Mesendoderm (in vitro differentiated cells): ENCODE data around the gene ALG3. TPM values are rescaled to one million over a fixed set of nuclear protein-coding genes. Genes with fewer than 3 reads are reported as not detected.

Experiments
- DNase-seq: peaks from one replicate; pipeline ENCODE4 v3.0.0; 2013
- H2AK5ac ChIP-seq: 2 replicates; pipeline ENCODE4 v1.6.1; 2013; ENCODE audit warnings: low read length, inconsistent platforms
- H2BK120ac ChIP-seq: 2 replicates; pipeline ENCODE4 v1.6.1; 2013; ENCODE audit warnings: low read depth, mild to moderate bottlenecking, low read length, moderate library complexity, mixed read lengths
- H2BK15ac ChIP-seq: replicated peaks from 2 replicates; pipeline ENCODE4 v1.6.1; 2013; ENCODE audit warnings: low read depth, mild to moderate bottlenecking, moderate library complexity
- H2BK5ac ChIP-seq: 2 replicates; pipeline ENCODE4 v1.6.1; 2013; ENCODE audit warnings: low read length, inconsistent platforms
- H3K18ac ChIP-seq: 2 replicates; pipeline ENCODE4 v1.6.1; 2013; ENCODE audit warnings: mild to moderate bottlenecking, low read length, mixed read lengths
- H3K23ac ChIP-seq: one replicate; pipeline ENCODE4 v1.6.1; 2013; ENCODE audit warnings: low read length
- H3K27ac ChIP-seq: 2 replicates; pipeline ENCODE4 v1.5.1; 2013; ENCODE audit warnings: low read depth, mild to moderate bottlenecking, inconsistent platforms, low read length, moderate library complexity
- H3K27me3 ChIP-seq: 2 replicates; pipeline ENCODE4 v1.6.1; 2013; ENCODE audit warnings: low read length, control low read depth, mild to moderate bottlenecking, inconsistent platforms; ENCODE audit not compliant: insufficient read depth, poor library complexity
- H3K36me3 ChIP-seq: 2 replicates; pipeline ENCODE4 v1.6.1; 2013; ENCODE audit warnings: low read length, inconsistent platforms; ENCODE audit not compliant: control insufficient read depth, insufficient read depth
- H3K4ac ChIP-seq: one replicate; pipeline ENCODE4 v1.6.1; 2013; ENCODE audit warnings: low read depth, mild to moderate bottlenecking, low read length, moderate library complexity
- H3K4me1 ChIP-seq: 2 replicates; pipeline ENCODE4 v1.6.1; 2013; ENCODE audit warnings: low read depth, low read length, inconsistent platforms; ENCODE audit not compliant: control insufficient read depth
- H3K4me2 ChIP-seq: 2 replicates; pipeline ENCODE4 v1.6.1; 2013; ENCODE audit warnings: low read length
- H3K4me3 ChIP-seq: 2 replicates; pipeline ENCODE4 v1.5.1; 2013; ENCODE audit warnings: mild to moderate bottlenecking, low read length
- H3K56ac ChIP-seq: one replicate; pipeline ENCODE4 v1.6.1; 2013; ENCODE audit warnings: low read length
- H3K79me1 ChIP-seq: 2 replicates; pipeline ENCODE4 v1.6.1; 2013; ENCODE audit warnings: low read length, inconsistent platforms
- H3K79me2 ChIP-seq: 2 replicates; pipeline ENCODE4 v1.6.1; 2013; ENCODE audit warnings: mild to moderate bottlenecking, low read length; ENCODE audit not compliant: control insufficient read depth, insufficient read depth
- H3K9ac ChIP-seq: 2 replicates; pipeline ENCODE4 v1.6.1; 2013; ENCODE audit warnings: low read length, inconsistent platforms
- H4K5ac ChIP-seq: one replicate; pipeline ENCODE4 v1.6.1; 2013; ENCODE audit warnings: low read length
- H4K8ac ChIP-seq: one replicate; pipeline ENCODE4 v1.6.1; 2013; ENCODE audit warnings: low read depth, mild to moderate bottlenecking, control low read depth, low read length, moderate library complexity
- WGBS: extraction: QIAGEN DNeasy Blood & Tissue Kit; methylation state at CpG from one replicate; pipeline ENCODE4 v1.1.7; 2013; ENCODE audit warnings: low lambda C conversion rate, missing lambda C conversion rate; ENCODE audit not compliant: insufficient coverage; ENCODE audit errors: extremely low coverage; 5-methylcytosine and 5-hydroxymethylcytosine counted together
- polyA plus RNA-seq, 2 experiments: library from polyadenylated mRNA; stranded (reverse); fragments of 200-250 nt; gene quantifications; one replicate each; pipeline ENCODE4 v1.2.3, GENCODE V29; 2013

Gene ALG3
- polyA plus RNA-seq (2013, experiment 1 of 2), result 73.2 TPM
- 72.2 TPM for polyA plus RNA-seq (2013, experiment 2 of 2)

DNA sequence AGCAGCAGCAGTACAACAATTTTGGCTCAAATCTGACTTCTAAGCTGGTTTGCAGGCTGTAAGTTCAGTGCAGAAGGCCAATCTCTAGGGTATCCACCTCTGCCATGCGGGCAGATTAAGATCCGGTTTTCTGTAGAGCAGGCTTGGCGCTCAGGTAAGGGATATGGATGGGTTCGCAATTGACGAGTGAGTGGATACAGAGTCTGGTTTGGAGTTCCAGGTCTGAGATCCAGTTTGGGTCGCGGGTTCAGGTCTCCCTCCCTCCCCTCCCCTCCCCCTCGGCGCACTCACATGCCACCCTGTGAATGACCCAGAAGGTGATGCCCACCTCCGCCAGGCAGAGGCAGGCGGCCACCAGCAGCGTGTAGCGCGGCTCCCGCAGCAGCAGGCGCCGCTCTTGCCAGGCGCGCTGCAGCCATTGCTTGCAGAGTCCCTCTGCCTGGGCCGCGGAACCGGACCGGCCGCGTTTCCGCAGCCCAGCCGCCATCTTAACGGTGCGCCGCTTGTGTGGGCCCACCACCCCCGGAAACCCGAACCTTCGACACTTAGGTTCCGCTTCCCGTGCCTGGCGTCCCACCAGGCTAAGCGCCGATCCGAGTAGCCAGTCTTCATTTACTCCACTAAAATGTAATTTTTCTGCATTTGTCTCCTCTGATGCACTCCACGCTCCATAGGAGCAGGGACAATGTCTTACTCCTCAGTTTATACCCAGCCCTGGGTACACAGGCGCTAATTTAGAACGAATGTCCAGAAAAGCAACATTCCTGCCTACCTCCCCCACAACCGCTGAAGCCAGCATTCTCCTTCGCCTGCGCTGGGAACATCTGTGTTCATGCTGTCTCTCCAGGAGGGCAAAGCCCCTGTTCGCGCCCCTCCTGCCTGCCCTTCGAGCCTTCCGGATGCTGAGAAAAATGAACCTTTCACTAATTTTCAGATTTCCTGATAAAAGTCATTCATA, at the start of gene ALG3:
Gene ALG3 (minus strand): TSS at position 509 of the 958 bp plus-strand sequence. CDS start 22 bp downstream, at position 487.
- Histone ChIP-seq H3K4me2 (peak within 1 kb of the TSS; percentile 98), H2BK5ac (peak within 1 kb of the TSS; percentile 96), H3K4ac (peak within 1 kb of the TSS; percentile 38), H2AK5ac (peak within 1 kb of the TSS; percentile 7), H4K5ac (peak within 1 kb of the TSS; percentile 50), H3K27me3 (no peaks in the 10 kb centered on the region), H2BK15ac (no peak within 1 kb of the TSS), H3K79me1 (peaks cover 2% of the 10 kb centered on the region), H3K9ac (peak within 1 kb of the TSS; percentile 94), H3K79me2 (peaks cover 4% of the 10 kb centered on the region), H2BK120ac (no peak within 1 kb of the TSS), H3K4me3 (peak within 1 kb of the TSS; percentile 85), H3K56ac (peak within 1 kb of the TSS; percentile 98), H3K18ac (peak within 1 kb of the TSS; percentile 64), H3K27ac (peak within 1 kb of the TSS; percentile 45), H3K4me1 (no peaks in the 10 kb centered on the region), H4K8ac (peak within 1 kb of the TSS; percentile 67), H3K36me3 (peaks cover 2% of the 10 kb centered on the region), H3K23ac (peak within 1 kb of the TSS; percentile 59)
- peak; percentile 93 for DNase-seq
- WGBS, result no CpG with 5 or more reads among the region's 49 CpGs

DNA sequence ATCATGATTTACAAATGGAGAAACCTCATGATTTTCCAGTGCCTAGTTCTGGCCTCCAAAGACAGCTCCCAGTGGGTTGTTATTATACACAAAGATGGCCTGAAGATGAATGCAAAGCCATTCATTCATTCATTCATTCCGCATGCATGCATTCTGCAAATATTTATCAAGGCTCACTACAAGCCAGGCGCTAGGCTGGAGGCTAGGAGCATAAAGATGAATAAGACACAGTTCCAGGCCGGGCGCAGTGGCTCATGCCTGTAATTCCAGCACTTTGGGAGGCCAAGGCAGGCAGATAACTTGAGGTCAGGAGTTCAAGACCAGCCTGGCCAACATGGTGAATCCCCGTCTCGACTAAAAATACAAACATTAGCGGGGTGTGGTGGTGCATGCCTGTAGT, 47.9 kb upstream of the ALG3 start:
- Histone ChIP-seq H2BK120ac (no peak overlapping the region), H3K79me2 (peaks cover 16% of the 10 kb centered on the region), H3K27me3 (no peaks in the 10 kb centered on the region), H4K5ac (no peak overlapping the region), H3K56ac (no peak overlapping the region), H4K8ac (no peak overlapping the region), H3K4me3 (no peak overlapping the region), H2AK5ac (no peak overlapping the region), H3K4me1 (peaks cover 4% of the 10 kb centered on the region), H3K18ac (no peak overlapping the region), H2BK15ac (no peak overlapping the region), H3K36me3 (peaks cover 2% of the 10 kb centered on the region), H2BK5ac (no peak overlapping the region), H3K4ac (no peak overlapping the region), H3K79me1 (peaks cover 12% of the 10 kb centered on the region), H3K9ac (no peak overlapping the region), H3K4me2 (no peak overlapping the region), H3K27ac (no peak overlapping the region), H3K23ac (no peak overlapping the region)
- DNase-seq, result no peak
- WGBS, result no CpG with 5 or more reads among the region's 7 CpGs

DNA sequence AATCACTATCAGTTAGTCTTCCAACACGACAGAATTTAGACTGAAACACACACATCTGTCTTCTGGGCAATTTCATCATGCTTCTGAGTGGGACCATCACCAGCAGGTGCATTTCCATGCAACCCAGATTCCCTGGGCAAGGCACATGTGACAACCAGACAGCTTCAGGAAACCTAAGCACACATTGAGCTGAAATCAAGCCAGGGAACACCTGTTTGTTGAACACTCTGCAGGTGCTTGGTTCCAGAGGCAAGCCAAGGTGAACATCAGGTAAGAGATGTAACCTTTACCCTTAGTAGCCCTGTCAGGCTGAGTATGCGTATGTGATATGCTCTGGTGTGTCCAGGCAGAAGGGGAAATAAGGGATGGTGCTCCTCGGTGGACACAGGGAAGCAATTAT, 47.0 kb upstream of the ALG3 start:
- H2BK120ac ChIP-seq, result no peak overlapping the region
- no peak overlapping the region for H4K8ac ChIP-seq
- no peak overlapping the region for H3K9ac ChIP-seq
- no peak overlapping the region for H2BK15ac ChIP-seq
- no CpG with 5 or more reads among the region's 3 CpGs for WGBS
- no peak overlapping the region for H3K18ac ChIP-seq
- no peak overlapping the region for H3K23ac ChIP-seq
- H3K79me2 ChIP-seq, result peaks cover 16% of the 10 kb centered on the region
- H3K36me3 ChIP-seq, result no peaks in the 10 kb centered on the region
- peaks cover 4% of the 10 kb centered on the region for H3K4me1 ChIP-seq
- H2AK5ac ChIP-seq, result no peak overlapping the region
- no peak overlapping the region for H4K5ac ChIP-seq
- no peak overlapping the region for H2BK5ac ChIP-seq
- no peak overlapping the region for H3K4me3 ChIP-seq
- H3K79me1 ChIP-seq, result peaks cover 12% of the 10 kb centered on the region
- no peaks in the 10 kb centered on the region for H3K27me3 ChIP-seq
- no peak overlapping the region for H3K4ac ChIP-seq
- no peak overlapping the region for H3K56ac ChIP-seq
- H3K27ac ChIP-seq, result no peak overlapping the region
- no peak overlapping the region for H3K4me2 ChIP-seq
- no peak for DNase-seq

DNA sequence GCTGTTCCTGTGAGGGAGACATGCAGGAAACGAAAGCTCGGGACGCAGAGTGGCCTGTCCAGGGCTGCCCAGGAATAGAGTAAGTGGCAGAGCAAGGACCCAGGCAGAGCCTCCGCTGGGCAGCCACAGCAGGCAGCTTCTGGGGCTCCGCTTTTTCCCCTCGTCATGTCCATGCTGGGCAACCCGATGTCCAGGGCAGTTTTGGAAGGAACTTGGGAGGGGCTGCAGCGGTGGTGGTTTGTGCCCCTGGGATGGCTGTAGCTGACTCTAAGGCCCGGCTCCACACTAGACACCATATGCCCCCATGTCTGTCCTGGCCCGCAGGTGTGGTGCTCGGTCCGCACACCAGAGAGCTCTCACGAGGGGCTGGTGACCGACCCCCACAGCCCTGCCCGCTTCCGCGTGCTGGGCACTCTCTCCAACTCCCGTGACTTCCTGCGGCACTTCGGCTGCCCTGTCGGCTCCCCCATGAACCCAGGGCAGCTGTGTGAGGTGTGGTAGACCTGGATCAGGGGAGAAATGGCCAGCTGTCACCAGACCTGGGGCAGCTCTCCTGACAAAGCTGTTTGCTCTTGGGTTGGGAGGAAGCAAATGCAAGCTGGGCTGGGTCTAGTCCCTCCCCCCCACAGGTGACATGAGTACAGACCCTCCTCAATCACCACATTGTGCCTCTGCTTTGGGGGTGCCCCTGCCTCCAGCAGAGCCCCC, 43.1 kb upstream of the ALG3 start:
- Histone ChIP-seq H3K18ac (no peak overlapping the region), H3K4me3 (no peak overlapping the region), H3K27me3 (no peaks in the 10 kb centered on the region), H3K4me1 (no peaks in the 10 kb centered on the region), H4K5ac (no peak overlapping the region), H3K27ac (no peak overlapping the region), H3K79me2 (no peaks in the 10 kb centered on the region), H3K4me2 (no peak overlapping the region), H3K9ac (no peak overlapping the region), H2AK5ac (no peak overlapping the region), H3K4ac (no peak overlapping the region), H3K23ac (no peak overlapping the region), H2BK120ac (no peak overlapping the region), H2BK5ac (no peak overlapping the region), H3K36me3 (no peaks in the 10 kb centered on the region), H3K56ac (no peak overlapping the region), H2BK15ac (no peak overlapping the region), H3K79me1 (no peaks in the 10 kb centered on the region), H4K8ac (no peak overlapping the region)
- WGBS, result no CpG with 5 or more reads among the region's 21 CpGs
- no peak for DNase-seq

DNA sequence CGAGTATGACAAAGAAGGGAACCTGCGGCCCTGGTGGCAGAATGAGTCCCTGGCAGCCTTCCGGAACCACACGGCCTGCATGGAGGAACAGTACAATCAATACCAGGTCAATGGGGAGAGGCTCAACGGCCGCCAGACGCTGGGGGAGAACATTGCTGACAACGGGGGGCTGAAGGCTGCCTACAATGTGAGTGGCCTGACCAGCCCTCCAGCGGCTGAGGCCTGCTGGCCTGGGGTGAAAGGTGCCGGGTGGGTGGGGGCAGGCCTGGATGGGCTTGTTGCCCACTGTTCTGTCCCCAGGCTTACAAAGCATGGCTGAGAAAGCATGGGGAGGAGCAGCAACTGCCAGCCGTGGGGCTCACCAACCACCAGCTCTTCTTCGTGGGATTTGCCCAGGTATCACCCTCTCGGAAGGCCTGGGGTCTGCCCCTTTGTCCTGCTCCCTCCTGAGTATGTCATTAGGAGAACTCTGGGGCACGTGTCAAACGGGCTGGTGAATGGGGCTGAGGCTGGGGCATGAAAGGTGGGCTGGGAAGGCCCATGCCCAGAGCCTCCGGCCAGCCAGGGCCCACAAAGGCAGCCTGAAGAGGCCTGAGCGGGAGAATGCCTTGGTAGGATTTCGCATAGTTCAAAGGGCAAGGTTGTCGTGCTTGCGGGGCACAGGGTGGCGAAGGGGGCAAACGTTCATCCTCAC, 42.4 kb upstream of the ALG3 start:
- no peak overlapping the region for H3K56ac ChIP-seq

More for the DNA sequence above, 42.4 kb upstream of the ALG3 start:
- Histone ChIP-seq H3K4me2 (no peak overlapping the region), H2BK5ac (no peak overlapping the region), H4K5ac (no peak overlapping the region), H3K4me1 (no peaks in the 10 kb centered on the region), H2BK120ac (no peak overlapping the region), H3K9ac (no peak overlapping the region), H4K8ac (no peak overlapping the region), H2BK15ac (no peak overlapping the region), H3K79me1 (no peaks in the 10 kb centered on the region), H2AK5ac (no peak overlapping the region), H3K27me3 (no peaks in the 10 kb centered on the region), H3K4me3 (no peak overlapping the region), H3K4ac (no peak overlapping the region), H3K18ac (no peak overlapping the region), H3K79me2 (no peaks in the 10 kb centered on the region), H3K23ac (no peak overlapping the region), H3K27ac (no peak overlapping the region), H3K36me3 (no peaks in the 10 kb centered on the region)
- DNase-seq, result no peak
- WGBS, result no CpG with 5 or more reads among the region's 22 CpGs
